Calu3 (cell line): ENCODE measurements around the gene FBP2. TPM values are rescaled to one million over a fixed set of nuclear protein-coding genes. Genes with fewer than 3 reads are reported as not detected.

Experiments used
- BruUV-seq: library from RNA; stranded (reverse); fragments of 400-500 nt; replicated peaks from 2 replicates; lab custom pipeline; 2021; lab: Mats Ljungman, UMichigan
- CTCF ChIA-PET: fragments of 300-600 bp; sonication (Branson Sonifier 250); formaldehyde crosslinking; loops from one replicate; lab custom pipeline; 2022; ENCODE audit warnings: antibody characterized with exemption; lab: Charles Lee
- DNase-seq: peaks from one replicate; pipeline ENCODE4 v3.0.0; 2022
- H3K27ac Mint-ChIP-seq: one replicate; pipeline ENCODE4 v1.8.0; 2022; ENCODE audit warnings: mixed read lengths; ENCODE audit not compliant: unreplicated experiment
- H3K27me3 Mint-ChIP-seq: one replicate; pipeline ENCODE4 v1.8.0; 2022; ENCODE audit warnings: mixed read lengths; ENCODE audit not compliant: unreplicated experiment
- H3K36me3 Mint-ChIP-seq: one replicate; pipeline ENCODE4 v1.8.0; 2022; ENCODE audit warnings: mild to moderate bottlenecking, moderate library complexity, mixed read lengths; ENCODE audit not compliant: insufficient read depth, unreplicated experiment
- H3K4me1 Mint-ChIP-seq: one replicate; pipeline ENCODE4 v1.8.0; 2022; ENCODE audit warnings: mild to moderate bottlenecking, low read depth, mixed read lengths; ENCODE audit not compliant: unreplicated experiment
- H3K4me3 Mint-ChIP-seq: one replicate; pipeline ENCODE4 v1.8.0; 2022; ENCODE audit warnings: mild to moderate bottlenecking, low read depth, moderate library complexity, mixed read lengths; ENCODE audit not compliant: unreplicated experiment
- H3K9me3 Mint-ChIP-seq: one replicate; pipeline ENCODE4 v1.8.0; 2022; ENCODE audit warnings: low read depth, mixed read lengths; ENCODE audit not compliant: unreplicated experiment
- intact Hi-C: fragments of 100-400 bp; cut with micrococcal nuclease; formaldehyde crosslinking; loops from one replicate; pipeline ENCODE4 v1.10.0; 2022; ENCODE audit not compliant: unreplicated experiment
- total RNA-seq: library from RNA; stranded (reverse); gene quantifications from 2 replicates; pipeline ENCODE4 v1.2.3, GENCODE V29; 2022
- TF ChIP-seq, protein P1 (sequence below): fragments of 200-600 bp; IDR thresholded peaks from one replicate; pipeline ENCODE4 v1.8.0; 2022; ENCODE audit warnings: antibody characterized with exemption; ENCODE audit not compliant: unreplicated experiment

FBP2 gene
- total RNA-seq, 1 experiment from 2014 or later: not detected

DNA sequence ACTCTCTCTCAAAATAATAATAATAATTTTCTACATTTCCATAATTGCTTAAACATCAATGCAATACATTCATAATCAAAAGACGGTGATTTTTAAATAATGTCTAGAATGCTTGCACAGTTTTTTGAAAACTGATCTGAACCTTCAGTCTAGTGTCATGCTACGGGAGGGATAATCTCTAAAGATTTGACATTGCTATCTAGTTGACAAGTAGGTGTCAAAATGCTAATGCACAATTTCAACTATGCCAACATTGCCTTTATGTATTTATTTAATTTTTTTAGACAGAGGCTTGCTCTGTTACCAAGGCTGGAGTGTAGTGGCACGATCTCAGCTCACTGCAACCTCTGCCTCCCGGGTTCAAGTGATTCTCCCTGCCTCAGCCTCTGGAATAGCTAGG lies 54.7 kb downstream of the FBP2 start:
- Mint-ChIP-seq H3K9me3 (no peaks in the 10 kb centered on the region), H3K4me3 (no peak overlapping the region), H3K27me3 (no peaks in the 10 kb centered on the region), H3K27ac (no peak overlapping the region), H3K36me3 (peaks cover 3% of the 10 kb centered on the region), H3K4me1 (no peaks in the 10 kb centered on the region)
- CTCF ChIA-PET: no interaction called here
- intact Hi-C loops: no loop called here
- no peak for DNase-seq
- BruUV-seq: no TSS peak
- TF ChIP-seq, protein P1, sequence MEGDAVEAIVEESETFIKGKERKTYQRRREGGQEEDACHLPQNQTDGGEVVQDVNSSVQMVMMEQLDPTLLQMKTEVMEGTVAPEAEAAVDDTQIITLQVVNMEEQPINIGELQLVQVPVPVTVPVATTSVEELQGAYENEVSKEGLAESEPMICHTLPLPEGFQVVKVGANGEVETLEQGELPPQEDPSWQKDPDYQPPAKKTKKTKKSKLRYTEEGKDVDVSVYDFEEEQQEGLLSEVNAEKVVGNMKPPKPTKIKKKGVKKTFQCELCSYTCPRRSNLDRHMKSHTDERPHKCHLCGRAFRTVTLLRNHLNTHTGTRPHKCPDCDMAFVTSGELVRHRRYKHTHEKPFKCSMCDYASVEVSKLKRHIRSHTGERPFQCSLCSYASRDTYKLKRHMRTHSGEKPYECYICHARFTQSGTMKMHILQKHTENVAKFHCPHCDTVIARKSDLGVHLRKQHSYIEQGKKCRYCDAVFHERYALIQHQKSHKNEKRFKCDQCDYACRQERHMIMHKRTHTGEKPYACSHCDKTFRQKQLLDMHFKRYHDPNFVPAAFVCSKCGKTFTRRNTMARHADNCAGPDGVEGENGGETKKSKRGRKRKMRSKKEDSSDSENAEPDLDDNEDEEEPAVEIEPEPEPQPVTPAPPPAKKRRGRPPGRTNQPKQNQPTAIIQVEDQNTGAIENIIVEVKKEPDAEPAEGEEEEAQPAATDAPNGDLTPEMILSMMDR: no peak

DNA sequence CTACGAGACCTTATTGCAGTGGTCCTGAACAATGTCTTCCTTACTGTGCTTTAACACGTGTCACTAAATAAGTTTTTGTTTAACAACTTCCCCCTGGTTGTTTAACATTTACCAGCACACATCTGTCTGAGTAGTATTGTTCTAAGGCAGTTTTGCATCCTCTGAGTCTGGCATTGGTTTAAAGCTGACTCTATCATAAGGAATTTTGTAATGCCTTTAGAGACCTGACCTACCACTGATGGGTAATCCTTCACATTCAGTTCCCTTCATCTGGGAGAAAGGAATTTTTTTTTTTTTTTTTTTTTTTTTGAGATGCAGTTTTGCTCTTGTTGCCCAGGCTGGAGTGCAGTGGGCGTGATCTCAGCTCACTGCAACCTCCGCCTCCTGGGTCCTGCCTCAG lies 58.7 kb downstream of the FBP2 start:
- CTCF ChIA-PET: no interaction called here
- Mint-ChIP-seq H3K4me1 (peaks cover 9% of the 10 kb centered on the region), H3K36me3 (no peaks in the 10 kb centered on the region), H3K27me3 (no peaks in the 10 kb centered on the region), H3K27ac (no peak overlapping the region), H3K4me3 (no peak overlapping the region), H3K9me3 (no peaks in the 10 kb centered on the region)
- BruUV-seq: no TSS peak
- TF ChIP-seq, protein P1: no peak
- no peak for DNase-seq
- intact Hi-C loops: no loop called here

GRCh38 chr9:94533601-94534000 lies 60.0 kb downstream of the FBP2 start:
- H3K27me3 Mint-ChIP-seq: no peaks in the 10 kb centered on the region
- H3K9me3 Mint-ChIP-seq: no peaks in the 10 kb centered on the region
- no peak overlapping the region for H3K27ac Mint-ChIP-seq
- DNase-seq: no peak
- no TSS peak for BruUV-seq
- CTCF ChIA-PET: no interaction called here
- peaks cover 9% of the 10 kb centered on the region for H3K4me1 Mint-ChIP-seq
- intact Hi-C loops: no loop called here
- TF ChIP-seq, protein P1: no peak
- no peak overlapping the region for H3K4me3 Mint-ChIP-seq
- H3K36me3 Mint-ChIP-seq: no peaks in the 10 kb centered on the region

DNA sequence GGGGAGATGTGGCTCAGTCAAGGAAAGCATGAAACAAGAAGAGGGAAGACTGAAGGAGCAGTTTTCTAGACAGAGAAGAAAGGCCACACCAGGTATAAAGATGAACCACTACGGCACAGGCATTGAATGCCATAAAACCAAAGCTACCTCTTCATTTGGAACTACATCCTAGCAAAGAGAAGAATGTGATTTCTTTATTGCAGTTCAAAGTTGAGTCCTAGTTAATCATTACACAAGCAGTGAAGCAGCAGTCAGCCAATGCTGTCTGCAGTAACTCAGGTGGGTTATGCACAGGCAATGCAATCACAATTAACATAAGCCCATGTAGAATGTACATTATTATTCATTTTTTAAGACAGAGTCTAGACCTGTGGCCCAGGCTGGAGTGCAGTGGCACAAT lies 60.5 kb downstream of the FBP2 start:
- no peak for DNase-seq
- no peaks in the 10 kb centered on the region for H3K9me3 Mint-ChIP-seq
- BruUV-seq: no TSS peak
- H3K4me3 Mint-ChIP-seq: no peak overlapping the region
- intact Hi-C loops: no loop called here
- TF ChIP-seq, protein P1: no peak
- H3K27ac Mint-ChIP-seq: no peak overlapping the region
- CTCF ChIA-PET: no interaction called here
- peaks cover 9% of the 10 kb centered on the region for H3K4me1 Mint-ChIP-seq
- H3K27me3 Mint-ChIP-seq: no peaks in the 10 kb centered on the region
- H3K36me3 Mint-ChIP-seq: no peaks in the 10 kb centered on the region
